T-cell (primary cell): ENCODE measurements around the gene DIPK1C. TPM values are rescaled to one million over a fixed set of nuclear protein-coding genes. Genes with fewer than 3 reads are reported as not detected.

Source experiments
- ATAC-seq, 4 experiments: fragments of 200-7000 bp in 3 of 4; fragments of 150-1000 bp in 1 of 4; cut with Tn5 transposase; replicated peaks in 1 of 4; 1 replicate in 3 of 4; 2 replicates in 1 of 4; pipeline ENCODE4 v1.10.0; 2021; ENCODE audit warnings: moderate library complexity in 3 of 4, mild to moderate bottlenecking in 2 of 4, moderate number of reproducible peaks in 1 of 4
- CTCF ChIA-PET, 2 donors: fragments of 300-600 bp; sonication (Branson Sonifier 250); formaldehyde crosslinking; loops; one replicate each; lab custom pipeline; 2022; ENCODE audit warnings: antibody characterized with exemption in 2 of 2; lab: Charles Lee
- POLR2A ChIA-PET, 2 donors: fragments of 300-600 bp; sonication (Branson Sonifier 250); formaldehyde crosslinking; loops; one replicate each; lab custom pipeline; 2022; ENCODE audit warnings: antibody characterized with exemption in 2 of 2; lab: Charles Lee
- DNase-seq, 35 experiments: peaks; one replicate each; pipeline versions ENCODE4 v3.0.0 to v3.0.0-alpha.2; 2013 to 2023
- H3K27ac ChIP-seq: one replicate; pipeline ENCODE4 v1.5.1; 2013; ENCODE audit warnings: low read length
- H3K27me3 ChIP-seq, 2 experiments: replicated peaks in 1 of 2; 1 replicate in 1 of 2; 2 replicates in 1 of 2; pipeline versions ENCODE4 v1.6.1 to v1.7.0; 2013; ENCODE audit warnings: low read length in 1 of 2, mixed read lengths in 1 of 2; ENCODE audit not compliant: control insufficient read depth in 2 of 2, insufficient read depth in 2 of 2; ENCODE audit errors: extremely low read depth in 1 of 2
- H3K36me3 ChIP-seq, 2 donors: 1 replicate in 1 of 2; 2 replicates in 1 of 2; pipeline versions ENCODE4 v1.6.1 to v1.7.0; 2013; ENCODE audit warnings: low read length in 1 of 2; ENCODE audit not compliant: control insufficient read depth in 2 of 2, insufficient read depth in 1 of 2; ENCODE audit errors: extremely low read depth in 1 of 2
- H3K4me1 ChIP-seq, 2 experiments: 1 replicate in 1 of 2; 2 replicates in 1 of 2; pipeline versions ENCODE4 v1.6.1 to v1.7.0; 2013; ENCODE audit warnings: low read length in 2 of 2, mixed read lengths in 1 of 2; ENCODE audit not compliant: insufficient read depth in 2 of 2, control insufficient read depth in 1 of 2; ENCODE audit errors: extremely low read depth in 1 of 2
- H3K4me3 ChIP-seq, 2 donors: 1 replicate in 1 of 2; 2 replicates in 1 of 2; pipeline versions ENCODE4 v1.5.1 to v1.7.0; 2013; ENCODE audit warnings: mild to moderate bottlenecking in 2 of 2, low read length in 1 of 2, moderate library complexity in 1 of 2; ENCODE audit not compliant: control insufficient read depth in 1 of 2; ENCODE audit errors: extremely low read depth in 1 of 2
- H3K9me3 ChIP-seq: 2 replicates; pipeline ENCODE4 v1.7.0; 2013
- H3K27ac Mint-ChIP-seq, 2 donors: one replicate each; pipeline ENCODE4 v1.8.0; 2020 to 2021; ENCODE audit warnings: mild to moderate bottlenecking in 2 of 2, mixed read lengths in 2 of 2
- H3K27me3 Mint-ChIP-seq, 2 donors: one replicate each; pipeline ENCODE4 v1.8.0; 2021 to 2022; ENCODE audit warnings: mixed read lengths in 2 of 2
- H3K36me3 Mint-ChIP-seq: one replicate; pipeline ENCODE4 v1.8.0; 2021; ENCODE audit warnings: mixed read lengths
- H3K4me1 Mint-ChIP-seq, 3 donors: one replicate each; pipeline ENCODE4 v1.8.0; 2020 to 2022; ENCODE audit warnings: mixed read lengths in 3 of 3, mild to moderate bottlenecking in 1 of 3
- H3K4me3 Mint-ChIP-seq, 3 donors: one replicate each; pipeline ENCODE4 v1.8.0; 2020 to 2022; ENCODE audit warnings: mild to moderate bottlenecking in 3 of 3, mixed read lengths in 3 of 3, moderate library complexity in 3 of 3
- H3K9me3 Mint-ChIP-seq, 3 donors: one replicate each; pipeline ENCODE4 v1.8.0; 2020 to 2022; ENCODE audit warnings: mixed read lengths in 3 of 3
- WGBS: methylation state at CpG from one replicate; pipeline ENCODE4 v1.1.5; 2013; ENCODE audit warnings: missing lambda C conversion rate; ENCODE audit not compliant: insufficient coverage; 5-methylcytosine and 5-hydroxymethylcytosine counted together
- total RNA-seq, 35 experiments: library from RNA in 6 of 35; stranded (reverse) in 6 of 35; fragments of 120-200 nt in 1 of 35; gene quantifications; one replicate each; pipeline versions ENCODE4 v1.2.1 to v1.2.4 and lab custom pipeline; 2013 to 2026

The DIPK1C gene
- total RNA-seq, 5 donors from 2014 or later (not counting 1 experiment from before 2014, with no cell fraction given) = not detected

- H3K27me3 ChIP-seq = peaks cover 0 to 26% of the 10 kb centered on the region in 2 experiments
- ChIA-PET CTCF (no interaction called here), POLR2A (interaction anchor here in 1 of 2 donors (0.7 kb wide), 1 partner anchor 11 kb away, joined by 3 read pairs; no protein-coding TSS in a partner anchor)
- no peaks in the 10 kb centered on the region for H3K36me3 Mint-ChIP-seq
- peaks cover 8 to 16% of the 10 kb centered on the region in 2 experiments for H3K4me1 ChIP-seq
- H3K4me1 Mint-ChIP-seq = peaks cover 32 to 51% (median 33%) of the 10 kb centered on the region in 3 donors
- no peaks in the 10 kb centered on the region for H3K9me3 Mint-ChIP-seq
- no peaks in the 10 kb centered on the region for H3K9me3 ChIP-seq
- ATAC-seq = no peak
- no peaks in the 10 kb centered on the region for H3K36me3 ChIP-seq
- H3K27ac Mint-ChIP-seq = no peak overlapping the region
- no peak overlapping the region for H3K4me3 ChIP-seq
- peak in 4 of 35 experiments; percentile 7 to 32 (median 20) for DNase-seq
- peaks cover 0 to 4% of the 10 kb centered on the region in 2 donors for H3K27me3 Mint-ChIP-seq
- WGBS = 49% methylated on average over 5 of the region's 9 CpGs
- H3K4me3 Mint-ChIP-seq = no peak overlapping the region
- no peak overlapping the region for H3K27ac ChIP-seq
Observed at GRCh38 chr18:74411475-74411874, 45.6 kb downstream of the DIPK1C start.

- Mint-ChIP-seq H3K9me3 (no peaks in the 10 kb centered on the region), H3K27ac (no peak overlapping the region), H3K36me3 (no peaks in the 10 kb centered on the region), H3K4me3 (no peak overlapping the region), H3K27me3 (peaks cover 0 to 4% of the 10 kb centered on the region in 2 donors), H3K4me1 (peaks cover 32 to 51% (median 33%) of the 10 kb centered on the region in 3 donors)
- ATAC-seq = no peak
- no peak for DNase-seq
- H3K4me3 ChIP-seq = no peak overlapping the region
- 49% methylated on average over 4 of the region's 8 CpGs for WGBS
- POLR2A ChIA-PET = no interaction called here
- H3K9me3 ChIP-seq = no peaks in the 10 kb centered on the region
- CTCF ChIA-PET = no interaction called here
- no peak overlapping the region for H3K27ac ChIP-seq
- peaks cover 8 to 16% of the 10 kb centered on the region in 2 experiments for H3K4me1 ChIP-seq
- H3K36me3 ChIP-seq = no peaks in the 10 kb centered on the region
- H3K27me3 ChIP-seq = peaks cover 0 to 26% of the 10 kb centered on the region in 2 experiments
Observed at GRCh38 chr18:74410441-74410992, 46.6 kb downstream of the DIPK1C start.

- Histone ChIP-seq H3K27ac (peak overlapping the region; percentile 56), H3K4me1 (peaks cover 8 to 16% of the 10 kb centered on the region in 2 experiments), H3K9me3 (no peaks in the 10 kb centered on the region), H3K36me3 (no peaks in the 10 kb centered on the region), H3K4me3 (no peak overlapping the region), H3K27me3 (peaks cover 0 to 14% of the 10 kb centered on the region in 2 experiments)
- Mint-ChIP-seq H3K36me3 (no peaks in the 10 kb centered on the region), H3K4me3 (peak overlapping the region; percentile 65 to 76 (median 74)), H3K27me3 (peaks cover 0 to 2% of the 10 kb centered on the region in 2 donors), H3K27ac (peak overlapping the region; percentile 96 to 97), H3K9me3 (peaks cover 0 to 3% (median 0%) of the 10 kb centered on the region in 3 donors), H3K4me1 (peaks cover 32 to 51% (median 33%) of the 10 kb centered on the region in 3 donors)
- WGBS = 0% methylated on average over 2 of the region's 2 CpGs
- ChIA-PET POLR2A (no interaction called here), CTCF (interaction anchor here (0.8 to 1.5 kb wide), 2 partner anchors 30 to 86 kb away, joined by 6 to 8 read pairs; no protein-coding TSS in a partner anchor)
- ATAC-seq (no peak), DNase-seq (no peak)
Observed at GRCh38 chr18:74407888-74408287, 49.2 kb downstream of the DIPK1C start.

- H3K27me3 Mint-ChIP-seq = no peaks in the 10 kb centered on the region
- H3K36me3 Mint-ChIP-seq = no peaks in the 10 kb centered on the region
- ChIA-PET CTCF (no interaction called here), POLR2A (no interaction called here)
- Histone ChIP-seq H3K9me3 (no peaks in the 10 kb centered on the region), H3K4me3 (no peak overlapping the region), H3K27ac (no peak overlapping the region), H3K4me1 (peaks cover 4% of the 10 kb centered on the region in 2 experiments), H3K27me3 (peaks cover 0 to 10% of the 10 kb centered on the region in 2 experiments), H3K36me3 (no peaks in the 10 kb centered on the region)
- peaks cover 19 to 34% (median 20%) of the 10 kb centered on the region in 3 donors for H3K4me1 Mint-ChIP-seq
- H3K4me3 Mint-ChIP-seq = no peak overlapping the region
- no peak overlapping the region for H3K27ac Mint-ChIP-seq
- no peak for ATAC-seq
- no peak for DNase-seq
- peaks cover 0 to 3% (median 0%) of the 10 kb centered on the region in 3 donors for H3K9me3 Mint-ChIP-seq
- WGBS = 93% methylated on average over 4 of the region's 9 CpGs
Observed at GRCh38 chr18:74402806-74403433, 54.2 kb downstream of the DIPK1C start.

- Histone ChIP-seq H3K9me3 (no peaks in the 10 kb centered on the region), H3K4me1 (peaks cover 0 to 4% of the 10 kb centered on the region in 2 experiments), H3K36me3 (no peaks in the 10 kb centered on the region), H3K27ac (no peak overlapping the region), H3K4me3 (no peak overlapping the region), H3K27me3 (peaks cover 0 to 17% of the 10 kb centered on the region in 2 experiments)
- Mint-ChIP-seq H3K4me1 (peaks cover 10 to 29% (median 11%) of the 10 kb centered on the region in 3 donors), H3K36me3 (no peaks in the 10 kb centered on the region), H3K9me3 (peaks cover 0 to 3% (median 0%) of the 10 kb centered on the region in 3 donors), H3K4me3 (no peak overlapping the region), H3K27me3 (no peaks in the 10 kb centered on the region), H3K27ac (no peak overlapping the region)
- WGBS = 60% methylated on average over 2 of the region's 4 CpGs
- ATAC-seq (no peak), DNase-seq (no peak)
- CTCF ChIA-PET = no interaction called here
- POLR2A ChIA-PET = interaction anchor here in 1 of 2 donors (0.5 kb wide), 1 partner anchor 11 kb away, joined by 3 read pairs; no protein-coding TSS in a partner anchor
Observed at GRCh38 chr18:74400813-74401212, 56.3 kb downstream of the DIPK1C start.

- Histone ChIP-seq H3K9me3 (no peaks in the 10 kb centered on the region), H3K4me3 (no peak overlapping the region), H3K36me3 (no peaks in the 10 kb centered on the region), H3K27ac (no peak overlapping the region), H3K4me1 (peaks cover 0 to 4% of the 10 kb centered on the region in 2 experiments), H3K27me3 (peaks cover 0 to 20% of the 10 kb centered on the region in 2 experiments)
- Mint-ChIP-seq H3K27ac (no peak overlapping the region), H3K4me3 (no peak overlapping the region), H3K27me3 (peaks cover 0 to 4% of the 10 kb centered on the region in 2 donors), H3K9me3 (no peaks in the 10 kb centered on the region), H3K4me1 (peaks cover 10 to 29% (median 11%) of the 10 kb centered on the region in 3 donors), H3K36me3 (no peaks in the 10 kb centered on the region)
- ATAC-seq (peak in 1 of 4 experiments; percentile 34), DNase-seq (no peak)
- ChIA-PET CTCF (interaction anchor here (1.1 to 1.2 kb wide), 3 partner anchors 45 to 97 kb away, joined by 3 to 4 read pairs (median 3); partner anchors contain the start of gene CNDP2 (in 1 of the 2)), POLR2A (interaction anchor here in 1 of 2 donors (0.5 kb wide), 1 partner anchor 9 kb away, joined by 4 read pairs; no protein-coding TSS in a partner anchor)
- WGBS = 32% methylated on average over 9 of the region's 14 CpGs
Observed at GRCh38 chr18:74399091-74399887, 57.8 kb downstream of the DIPK1C start.
